Stimulated activated CD4-positive, alpha-beta T cell treated with anti-CD3 and anti-CD28 coated beads, Interleukin-15, amount 100 ng/mL, for 1 hour (primary cell): Measurements from ENCODE around the gene EIF2AK2.
A peak's percentile ranks its signal among the peaks of the same experiment; 100 is the strongest.

Source experiments
- DNase-seq, 2 donors: peaks; one replicate each; pipeline ENCODE4 v3.0.0-alpha.2; 2020; ENCODE audit warnings: low read depth in 1 of 2, low spot score in 1 of 2

Gene EIF2AK2

DNA sequence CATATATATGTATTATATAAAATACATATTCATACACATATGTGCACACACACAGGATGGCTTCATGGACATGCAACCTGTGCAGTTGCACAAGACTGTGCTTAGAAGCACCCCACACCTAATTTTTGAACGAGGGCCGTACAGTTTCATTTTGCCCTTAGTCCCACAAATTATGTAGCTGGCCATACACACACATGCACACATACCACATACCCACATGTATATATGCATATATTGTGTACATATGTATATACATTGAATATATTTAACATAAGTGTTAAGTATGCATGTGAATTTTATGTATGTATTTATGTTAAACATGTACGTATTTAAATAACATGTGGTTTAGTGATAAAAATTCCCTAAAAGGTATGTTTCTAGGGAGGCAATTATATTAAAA lies 54.2 kb downstream of the EIF2AK2 start:
- no peak for DNase-seq

- DNase-seq, result no peak
Observed at GRCh38 chr2:37100054-37100453, 56.7 kb downstream of the EIF2AK2 start.

GRCh38 chr2:37098416-37099118 lies 58.2 kb downstream of the EIF2AK2 start:
- no peak for DNase-seq

- DNase-seq, result no peak
Observed at GRCh38 chr2:37096568-37096967, 60.2 kb downstream of the EIF2AK2 start.

DNA sequence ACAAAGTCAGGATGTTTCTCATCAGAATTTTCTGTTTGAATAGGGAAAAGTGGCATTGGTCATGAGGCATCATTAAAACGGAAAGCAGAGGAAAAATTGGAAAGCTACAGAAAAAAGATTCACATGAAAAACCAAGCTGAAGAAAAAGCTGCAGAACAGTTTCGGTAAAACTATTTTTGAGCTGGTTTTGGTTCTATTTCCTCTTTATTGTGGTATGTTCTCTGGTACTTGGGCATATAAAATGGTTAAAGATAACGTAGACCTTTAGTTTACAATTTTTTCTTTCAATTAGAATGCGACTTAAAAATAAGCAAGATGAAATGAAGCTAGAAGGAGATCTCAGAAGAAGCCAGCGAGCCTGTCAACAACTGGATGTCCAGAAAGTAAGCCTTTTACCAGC lies 64.9 kb downstream of the EIF2AK2 start:
- no peak for DNase-seq

GRCh38 chr2:37090019-37090477 lies 66.7 kb downstream of the EIF2AK2 start:
- DNase-seq, result no peak

- no peak for DNase-seq
Observed at GRCh38 chr2:37085731-37086147, 71.0 kb downstream of the EIF2AK2 start.

DNA sequence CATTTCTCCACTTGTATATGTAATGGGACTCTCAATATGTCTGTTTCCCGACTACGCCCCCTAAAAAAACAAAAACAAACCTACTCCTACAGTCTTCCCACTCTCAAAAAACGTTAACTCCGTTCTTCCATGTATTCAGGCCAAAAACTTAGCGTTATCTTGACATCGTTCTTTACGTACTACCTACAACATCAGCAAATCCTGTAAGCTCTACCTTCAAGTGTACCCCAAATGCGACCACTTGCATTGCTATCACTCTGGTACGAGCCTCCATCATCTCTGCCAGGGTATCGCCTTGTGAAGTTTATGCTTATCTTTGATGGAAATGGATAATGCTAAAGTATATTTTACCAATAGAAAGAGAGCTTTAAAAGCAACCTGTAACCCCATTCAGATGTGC lies 72.0 kb downstream of the EIF2AK2 start:
- DNase-seq, result no peak

DNA sequence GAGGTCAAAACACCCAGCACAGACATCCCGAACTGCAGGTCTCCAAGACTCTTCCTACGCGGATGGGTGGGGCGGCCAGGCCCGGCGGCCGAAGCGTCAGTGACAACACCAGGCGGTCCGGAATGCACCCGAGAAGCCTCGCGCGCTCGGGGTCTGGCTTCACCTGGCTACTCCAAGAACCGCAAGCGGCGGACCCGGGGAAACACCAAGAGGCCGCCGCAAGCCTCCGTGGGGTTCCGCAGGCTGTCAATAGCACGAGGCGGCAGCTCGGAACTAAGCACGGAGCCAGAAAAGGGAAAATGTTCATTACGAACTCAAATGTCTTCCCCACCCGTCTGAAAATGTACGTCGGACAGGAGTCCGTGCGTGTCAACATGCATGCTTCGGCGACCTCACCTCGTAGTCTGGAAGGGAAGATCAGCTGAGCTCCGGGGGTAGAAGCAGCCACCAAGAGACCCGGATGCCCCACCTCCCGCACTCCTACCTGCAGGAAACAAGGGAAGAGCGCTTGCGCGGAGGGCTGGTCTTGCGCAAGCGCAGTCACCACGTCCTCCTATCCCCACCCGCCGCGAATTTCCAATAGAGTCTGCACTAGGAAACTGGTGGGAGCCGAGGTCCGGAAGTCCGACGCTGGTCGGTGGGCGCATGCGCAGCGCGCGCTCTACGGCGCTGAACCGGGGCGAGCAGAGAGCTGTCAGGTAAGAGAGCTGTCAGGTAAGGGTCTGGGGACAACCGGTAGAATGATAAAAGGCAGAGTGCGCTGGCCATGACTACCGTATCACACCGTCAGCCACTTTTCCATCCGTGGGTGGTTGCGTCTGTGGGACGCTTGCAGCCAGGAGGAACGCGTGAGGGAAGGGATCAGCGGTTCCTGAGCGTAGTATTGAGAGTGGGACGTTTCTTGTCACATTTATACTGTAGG lies 72.6 kb downstream of the EIF2AK2 start, which contains the start of the genes GPATCH11 and HEATR5B:
Gene GPATCH11, plus strand, starts transcription at position 646 of the 922 bp plus-strand sequence. CDS start 3,864 bp downstream, outside the sequence.
Gene HEATR5B, minus strand, starts transcription at position 500 of the 922 bp plus-strand sequence. CDS start 958 bp downstream, outside the sequence.
- DNase-seq, result peak; percentile 84 to 89

DNA sequence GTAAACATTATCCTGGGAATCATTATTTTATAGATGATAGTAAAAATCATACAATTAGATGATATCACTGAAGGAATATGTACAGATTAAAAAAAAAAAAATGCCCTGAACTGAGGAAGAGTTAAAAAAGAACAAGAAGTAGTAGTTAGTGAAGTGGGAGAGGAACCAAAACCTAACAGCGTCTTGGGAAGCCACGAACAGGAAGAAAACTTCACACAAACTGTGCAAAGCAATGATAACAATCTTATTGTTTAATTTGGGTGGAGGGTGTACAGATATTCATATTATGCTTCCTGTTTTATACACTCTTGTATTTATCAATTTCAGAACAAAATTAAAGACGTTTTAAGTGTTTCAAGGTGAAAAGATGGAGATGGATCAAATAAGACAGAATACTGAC lies 76.1 kb downstream of the EIF2AK2 start:
- DNase-seq, result no peak

DNA sequence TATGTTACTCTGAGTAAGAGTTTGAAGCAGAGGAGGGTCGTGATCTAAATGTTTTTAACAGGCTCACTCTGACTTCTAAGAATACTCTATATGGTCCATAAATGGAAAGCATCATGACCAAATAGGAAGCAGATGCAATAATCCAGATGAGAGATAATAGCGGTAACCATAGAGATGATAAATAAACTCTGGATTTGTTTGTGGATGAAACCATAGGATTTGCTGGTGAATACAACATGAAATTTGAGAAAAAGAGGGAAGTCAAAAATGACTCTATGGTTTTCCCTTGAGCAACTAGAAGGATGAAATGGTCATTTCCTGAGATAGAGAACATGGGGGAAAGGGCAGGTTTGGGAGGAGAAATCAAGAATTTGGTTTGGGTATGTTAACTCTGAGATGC lies 76.5 kb downstream of the EIF2AK2 start:
- no peak for DNase-seq

DNA sequence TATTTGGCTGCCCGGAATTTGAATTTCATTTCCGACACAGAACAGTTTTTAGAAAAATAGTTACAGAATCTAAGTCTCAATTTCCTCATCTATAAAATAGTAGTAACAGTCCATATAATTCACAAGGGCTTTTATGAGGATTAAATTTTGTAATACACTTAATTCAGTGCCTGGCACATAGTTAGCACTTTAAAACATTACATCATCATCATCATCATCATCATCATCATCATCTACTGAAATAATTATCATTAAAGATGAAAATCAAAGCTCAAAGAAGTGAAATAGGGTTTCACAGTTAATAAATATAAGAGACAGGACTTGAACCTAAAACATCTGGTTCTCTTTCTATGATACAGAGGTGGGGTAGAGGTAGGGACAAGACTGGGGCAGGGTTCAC lies 85.8 kb downstream of the EIF2AK2 start:
- no peak for DNase-seq

DNA sequence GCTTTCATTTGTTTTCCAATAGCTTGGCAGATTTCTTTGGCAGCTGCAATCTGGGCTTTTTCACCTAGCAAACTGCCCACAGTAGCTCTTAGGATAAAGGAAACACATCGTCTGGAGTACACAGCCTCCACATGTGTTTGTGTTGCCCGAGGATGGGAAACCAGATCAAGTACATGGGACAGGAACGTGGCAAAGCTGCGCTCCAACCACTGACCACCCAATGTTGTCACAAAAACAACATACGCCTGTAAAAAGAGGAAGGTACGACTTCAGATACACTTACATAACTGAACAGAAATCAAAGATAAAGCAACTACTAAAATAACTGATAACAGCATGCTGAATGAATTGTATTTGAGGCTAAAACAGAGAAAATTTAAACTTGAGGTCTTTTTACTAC lies 88.1 kb downstream of the EIF2AK2 start:
- DNase-seq, result no peak

DNA sequence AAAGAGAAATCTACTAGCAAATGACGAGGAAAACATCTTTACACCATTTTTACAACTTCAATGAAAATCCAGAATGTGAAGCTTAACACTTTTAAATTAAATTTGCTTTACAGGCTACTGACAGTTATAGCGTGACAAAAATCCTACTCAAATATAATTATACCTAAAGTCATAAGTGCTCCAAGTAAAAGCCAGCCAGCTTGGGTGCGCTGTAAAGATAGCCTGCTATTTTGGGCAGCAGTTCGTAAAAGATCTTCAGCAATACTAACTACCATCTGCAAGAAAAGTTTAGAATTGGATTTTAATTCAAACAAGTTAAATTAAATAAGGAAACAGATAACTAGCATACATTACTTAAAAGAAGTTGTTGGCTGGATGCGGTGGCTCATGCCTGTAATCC lies 95.0 kb downstream of the EIF2AK2 start:
- no peak for DNase-seq

DNA sequence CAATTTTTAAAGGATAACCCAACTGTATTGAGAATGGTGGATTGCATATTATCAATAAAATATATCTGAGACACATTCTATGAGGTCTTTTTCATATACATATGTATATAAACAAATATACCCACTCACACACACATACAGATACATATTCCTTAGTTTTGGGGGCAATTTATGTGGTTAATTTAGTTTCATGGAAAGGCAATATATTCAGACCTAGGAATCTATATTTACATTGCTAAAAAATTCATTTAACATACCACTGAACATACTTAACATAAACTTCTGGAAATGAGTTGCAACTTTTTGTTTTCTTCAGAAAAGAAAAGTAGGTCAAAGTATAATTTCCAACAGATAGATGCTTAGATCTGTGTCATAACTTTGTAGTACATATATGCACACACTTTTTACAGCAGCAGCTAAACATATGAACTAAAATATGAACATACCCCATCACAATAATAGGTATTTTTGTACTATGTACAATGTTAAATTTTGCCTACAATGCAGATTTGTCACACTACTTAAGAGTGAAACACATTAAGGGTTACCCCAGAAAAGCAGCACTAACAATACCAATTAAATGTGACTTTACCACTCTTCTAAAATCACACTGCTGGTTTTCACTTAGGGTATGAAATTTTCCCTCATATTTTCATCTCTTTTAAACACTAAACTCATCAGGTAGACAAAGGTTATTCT lies 95.6 kb downstream of the EIF2AK2 start:
- no peak for DNase-seq

DNA sequence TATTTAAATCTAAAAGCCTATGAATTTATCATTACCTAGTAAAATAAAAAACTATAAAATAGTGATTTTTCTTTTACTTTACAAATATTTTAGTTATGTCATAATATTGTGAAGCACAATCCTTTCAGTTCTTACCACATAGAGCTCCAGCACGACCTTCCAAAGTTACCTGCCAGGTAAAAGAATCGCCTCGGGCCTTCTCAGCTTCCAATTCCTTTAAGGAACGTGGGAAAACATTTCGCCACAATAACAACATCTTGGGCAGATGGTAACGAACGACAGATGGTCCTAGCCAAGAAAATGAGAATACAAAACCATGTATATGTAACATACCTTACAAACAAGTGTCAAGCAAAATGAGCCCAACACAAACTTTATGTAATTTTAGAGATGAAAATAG lies 96.3 kb downstream of the EIF2AK2 start:
- DNase-seq, result no peak

DNA sequence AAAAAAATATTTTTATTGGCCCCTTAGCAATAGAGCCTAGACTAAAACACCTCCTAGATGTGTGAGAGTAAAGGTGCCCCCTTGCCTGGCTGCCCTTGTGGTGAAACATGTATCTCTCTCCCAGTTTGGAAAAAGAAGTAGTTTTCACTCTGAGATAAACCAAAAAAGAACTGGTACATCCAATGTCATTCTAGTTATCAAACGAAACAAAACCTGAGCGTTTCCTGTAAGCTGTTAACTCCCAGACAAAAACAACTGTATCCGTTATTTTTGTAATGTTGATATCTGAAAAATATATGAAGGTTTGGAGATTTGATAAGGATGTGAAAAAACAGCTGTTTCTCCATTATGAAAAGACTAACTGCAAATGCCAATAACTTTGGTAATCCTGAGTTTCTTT lies 96.9 kb downstream of the EIF2AK2 start:
- no peak for DNase-seq

DNA sequence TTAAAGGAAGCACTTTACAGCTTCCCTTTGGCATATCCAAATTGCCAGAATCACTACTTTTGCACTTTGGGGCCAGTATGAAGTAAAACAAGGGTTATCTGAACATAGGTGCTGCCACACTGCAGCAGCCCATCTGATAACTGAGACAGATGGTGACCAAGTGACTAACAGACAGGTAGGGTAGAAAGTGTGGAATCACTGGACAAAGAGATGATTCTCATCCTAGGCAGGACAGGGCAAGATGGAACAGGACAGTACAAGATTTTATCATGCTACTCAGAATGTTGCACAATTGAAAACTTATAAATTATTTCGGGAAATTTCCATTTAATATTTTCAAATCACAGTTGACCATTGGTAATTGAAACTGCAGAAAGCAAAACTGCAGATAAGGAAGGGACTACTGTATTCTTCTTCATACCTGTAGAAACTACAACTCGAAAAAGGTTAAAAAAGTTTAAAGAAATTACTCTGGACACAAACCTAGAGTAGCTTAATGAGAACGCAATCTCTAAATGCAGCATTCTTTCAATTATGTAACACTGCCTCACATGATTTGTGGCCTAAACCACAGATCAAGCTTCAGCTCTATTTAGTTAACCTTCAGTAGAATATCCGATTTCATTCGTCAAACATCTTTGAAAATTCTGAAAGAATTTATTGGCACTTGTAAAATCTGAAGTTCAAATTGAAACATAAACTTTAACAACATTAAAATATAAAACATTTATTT lies 104.0 kb downstream of the EIF2AK2 start:
- DNase-seq, result no peak
